Neuronal stem cell (in vitro differentiated cells): ENCODE measurements around the gene ALDH18A1.

ENCODE experiments used
- DNase-seq: peaks from one replicate; pipeline ENCODE4 v3.0.0-alpha.2; 2013; ENCODE audit warnings: low spot score
- H2AFZ ChIP-seq: one replicate; pipeline ENCODE4 v1.6.1; 2013; ENCODE audit warnings: mild to moderate bottlenecking, low read length, inconsistent platforms
- H2AK5ac ChIP-seq: 2 replicates; pipeline ENCODE4 v1.6.1; 2013; ENCODE audit warnings: low read depth, mild to moderate bottlenecking, inconsistent platforms, low read length, moderate library complexity, mixed read lengths
- H2BK120ac ChIP-seq: 2 replicates; pipeline ENCODE4 v1.6.1; 2013; ENCODE audit warnings: low read depth, mild to moderate bottlenecking, inconsistent platforms, low read length, moderate library complexity, mixed read lengths
- H2BK12ac ChIP-seq: one replicate; pipeline ENCODE4 v1.6.1; 2013; ENCODE audit warnings: low read length, inconsistent platforms
- H2BK15ac ChIP-seq: 2 replicates; pipeline ENCODE4 v1.6.1; 2013; ENCODE audit warnings: mild to moderate bottlenecking, low read length, inconsistent platforms, mixed read lengths
- H2BK5ac ChIP-seq: one replicate; pipeline ENCODE4 v1.6.1; 2013; ENCODE audit warnings: inconsistent platforms, mild to moderate bottlenecking, low read length, moderate library complexity
- H3K14ac ChIP-seq: one replicate; pipeline ENCODE4 v1.6.1; 2013; ENCODE audit warnings: low read length, inconsistent platforms
- H3K18ac ChIP-seq: 2 replicates; pipeline ENCODE4 v1.6.1; 2013; ENCODE audit warnings: low read length, inconsistent platforms
- H3K23ac ChIP-seq: 2 replicates; pipeline ENCODE4 v1.6.1; 2013; ENCODE audit warnings: low read depth, mild to moderate bottlenecking, mixed read lengths, low read length, inconsistent platforms; ENCODE audit not compliant: poor library complexity
- H3K27ac ChIP-seq: replicated peaks from 3 replicates; pipeline ENCODE4 v1.5.1; 2013; ENCODE audit warnings: low read length, inconsistent platforms
- H3K27me3 ChIP-seq, 3 experiments: 2 replicates each; pipeline ENCODE4 v1.6.1; 2013; ENCODE audit warnings: low read length in 3 of 3, mild to moderate bottlenecking in 2 of 3, inconsistent platforms in 1 of 3, low read depth in 1 of 3, mixed read lengths in 1 of 3, moderate library complexity in 1 of 3; ENCODE audit not compliant: control insufficient read depth in 3 of 3, insufficient read depth in 3 of 3
- H3K36me3 ChIP-seq, 2 donors: replicated peaks in 1 of 2; 2 replicates each; pipeline ENCODE4 v1.6.1; 2013; ENCODE audit warnings: low read length in 2 of 2; ENCODE audit not compliant: control insufficient read depth in 2 of 2, insufficient read depth in 2 of 2
- H3K4ac ChIP-seq: 2 replicates; pipeline ENCODE4 v1.6.1; 2013; ENCODE audit warnings: inconsistent platforms, mild to moderate bottlenecking, low read length, moderate library complexity
- H3K4me1 ChIP-seq, 2 donors: 1 replicate in 1 of 2; 2 replicates in 1 of 2; pipeline ENCODE4 v1.6.1; 2013; ENCODE audit warnings: low read length in 2 of 2, low read depth in 1 of 2; ENCODE audit not compliant: control insufficient read depth in 2 of 2, insufficient read depth in 1 of 2
- H3K4me2 ChIP-seq: one replicate; pipeline ENCODE4 v1.6.1; 2013; ENCODE audit warnings: mild to moderate bottlenecking, low read length, inconsistent platforms; ENCODE audit not compliant: insufficient read depth, poor library complexity, severe bottlenecking
- H3K4me3 ChIP-seq, 2 donors: 2 replicates each; pipeline ENCODE4 v1.5.1; 2013; ENCODE audit warnings: low read length in 2 of 2, mild to moderate bottlenecking in 2 of 2, inconsistent platforms in 1 of 2, moderate library complexity in 1 of 2
- H3K79me1 ChIP-seq: one replicate; pipeline ENCODE4 v1.6.1; 2013; ENCODE audit warnings: low read depth, mild to moderate bottlenecking, inconsistent platforms, low read length, moderate library complexity
- H3K9ac ChIP-seq: one replicate; pipeline ENCODE4 v1.6.1; 2013; ENCODE audit warnings: mild to moderate bottlenecking, low read depth, low read length, inconsistent platforms; ENCODE audit not compliant: poor library complexity
- H3K9me3 ChIP-seq, 2 donors: replicated peaks in 1 of 2; 2 replicates each; pipeline versions ENCODE3 to v1.6.1; 2013; ENCODE audit warnings: low read length in 2 of 2, mild to moderate bottlenecking in 2 of 2, inconsistent platforms in 1 of 2, low read depth in 1 of 2, mixed read lengths in 1 of 2, moderate library complexity in 1 of 2; ENCODE audit not compliant: control insufficient read depth in 2 of 2, insufficient read depth in 1 of 2
- H4K8ac ChIP-seq: one replicate; pipeline ENCODE4 v1.6.1; 2013; ENCODE audit warnings: low read depth, mild to moderate bottlenecking, inconsistent platforms, low read length, moderate library complexity
- H4K91ac ChIP-seq: one replicate; pipeline ENCODE4 v1.6.1; 2013; ENCODE audit warnings: low read length, low read depth, mild to moderate bottlenecking, inconsistent platforms; ENCODE audit not compliant: poor library complexity
- WGBS, 2 donors: extraction: QIAGEN DNeasy Blood & Tissue Kit; methylation state at CpG; one replicate each; pipeline ENCODE4 v1.1.7; 2013; ENCODE audit warnings: missing lambda C conversion rate in 2 of 2, mixed read lengths in 1 of 2; ENCODE audit not compliant: insufficient read length in 2 of 2, insufficient replicate concordance in 1 of 2; ENCODE audit errors: extremely low coverage in 2 of 2; 5-methylcytosine and 5-hydroxymethylcytosine counted together

ALDH18A1 gene

DNA sequence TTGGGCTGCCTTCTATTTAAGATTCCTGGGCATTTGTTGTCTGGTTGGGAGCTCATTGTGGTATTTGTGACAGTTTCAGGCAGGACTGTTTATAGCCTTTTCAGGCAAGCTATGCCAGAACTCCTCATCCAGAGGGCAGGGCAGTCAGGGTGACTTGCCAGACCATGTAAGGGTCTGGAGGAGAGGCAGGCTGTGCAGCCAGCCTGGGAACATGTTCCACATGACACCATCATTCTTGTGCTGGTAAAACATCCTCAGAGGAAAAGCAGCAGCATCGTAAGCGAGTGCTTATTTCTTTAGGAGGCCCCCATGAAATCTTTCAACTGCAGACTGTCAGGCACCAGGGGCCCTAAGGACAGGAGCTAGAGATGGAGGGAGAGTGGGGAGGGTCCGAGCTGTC is 51.3 kb downstream of the ALDH18A1 start:
- no peak overlapping the region for H2AFZ ChIP-seq
- no peak overlapping the region for H3K18ac ChIP-seq
- H2BK5ac ChIP-seq = no peak overlapping the region
- no peak overlapping the region for H3K4me2 ChIP-seq
- no peak overlapping the region for H3K27ac ChIP-seq
- no CpG with 5 or more reads among the region's 3 CpGs for WGBS, 2 donors
- H3K23ac ChIP-seq = no peak overlapping the region
- no peak overlapping the region for H2BK15ac ChIP-seq
- no peak overlapping the region for H4K91ac ChIP-seq
- H3K27me3 ChIP-seq = no peaks in the 10 kb centered on the region
- H2BK12ac ChIP-seq = no peak overlapping the region
- H3K4me3 ChIP-seq = no peak overlapping the region
- H2AK5ac ChIP-seq = no peak overlapping the region
- no peak for DNase-seq
- H3K79me1 ChIP-seq = no peaks in the 10 kb centered on the region
- no peak overlapping the region for H4K8ac ChIP-seq
- peak overlapping the region; percentile 67 for H3K9ac ChIP-seq
- no peaks in the 10 kb centered on the region for H3K9me3 ChIP-seq
- no peak overlapping the region for H3K4ac ChIP-seq
- H3K36me3 ChIP-seq = peaks cover 19 to 54% of the 10 kb centered on the region in 2 donors
- H3K14ac ChIP-seq = no peak overlapping the region
- peaks cover 0 to 10% of the 10 kb centered on the region in 2 donors for H3K4me1 ChIP-seq
- no peak overlapping the region for H2BK120ac ChIP-seq

DNA sequence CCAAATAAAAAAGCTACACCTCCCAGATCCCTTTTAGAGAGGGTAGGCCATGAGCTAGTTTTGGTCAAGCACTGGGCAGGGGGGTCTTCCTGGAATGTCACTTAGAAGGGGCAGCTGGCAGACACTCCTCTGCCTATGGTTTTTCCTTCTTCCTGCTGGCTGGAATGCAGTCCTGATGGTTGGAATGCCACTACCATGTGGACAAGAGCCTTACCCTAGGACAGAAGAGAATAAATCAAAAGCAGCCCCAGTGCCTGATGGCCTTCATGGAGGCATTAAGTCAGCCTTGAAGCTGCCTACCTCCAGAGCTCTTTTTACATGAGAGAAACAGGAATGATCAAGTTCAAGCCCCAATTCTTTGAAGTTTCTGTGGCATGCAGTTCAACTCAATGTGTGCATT is 51.9 kb downstream of the ALDH18A1 start:
- Histone ChIP-seq H2AFZ (no peak overlapping the region), H3K9me3 (no peaks in the 10 kb centered on the region), H4K8ac (no peak overlapping the region), H3K27ac (no peak overlapping the region), H2BK5ac (no peak overlapping the region), H4K91ac (no peak overlapping the region), H3K18ac (no peak overlapping the region), H3K4me1 (peaks cover 0 to 10% of the 10 kb centered on the region in 2 donors), H3K9ac (no peak overlapping the region), H2BK120ac (no peak overlapping the region), H3K4me2 (no peak overlapping the region), H3K4me3 (no peak overlapping the region), H3K14ac (no peak overlapping the region), H3K79me1 (no peaks in the 10 kb centered on the region), H3K27me3 (no peaks in the 10 kb centered on the region), H3K4ac (no peak overlapping the region), H2AK5ac (no peak overlapping the region), H2BK15ac (no peak overlapping the region), H2BK12ac (no peak overlapping the region), H3K36me3 (peaks cover 16 to 49% of the 10 kb centered on the region in 2 donors), H3K23ac (no peak overlapping the region)
- DNase-seq = no peak

DNA sequence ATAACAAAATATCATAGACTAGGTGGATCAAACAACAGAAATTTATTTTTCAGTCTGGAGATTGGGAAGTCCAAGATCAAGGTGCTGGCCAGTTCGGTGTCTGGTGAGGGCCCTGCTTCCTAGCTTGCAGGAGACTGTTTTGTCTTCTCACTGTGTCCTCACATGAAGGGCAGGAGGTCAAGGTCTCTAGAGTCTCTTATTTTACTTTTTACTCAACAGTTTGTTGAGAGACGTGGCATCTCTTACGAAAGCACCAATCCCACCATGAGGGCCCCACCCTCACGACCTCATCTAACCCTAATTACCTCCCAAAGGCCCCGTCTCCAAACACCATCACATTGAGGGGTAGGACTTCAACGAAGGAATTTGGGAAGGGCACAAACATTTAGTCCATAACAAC is 54.1 kb downstream of the ALDH18A1 start:
- no peak overlapping the region for H3K4me2 ChIP-seq
- no peak overlapping the region for H3K27ac ChIP-seq
- peaks cover 0 to 10% of the 10 kb centered on the region in 2 donors for H3K4me1 ChIP-seq
- no peak overlapping the region for H3K18ac ChIP-seq
- no peak overlapping the region for H3K23ac ChIP-seq
- no peak overlapping the region for H4K91ac ChIP-seq
- DNase-seq = no peak
- no peak overlapping the region for H3K9ac ChIP-seq
- H2BK12ac ChIP-seq = no peak overlapping the region
- no peak overlapping the region for H2BK120ac ChIP-seq
- H3K4ac ChIP-seq = no peak overlapping the region
- H2BK15ac ChIP-seq = no peak overlapping the region
- no peaks in the 10 kb centered on the region for H3K79me1 ChIP-seq
- no peak overlapping the region for H2AFZ ChIP-seq
- H3K36me3 ChIP-seq = peaks cover 6 to 28% of the 10 kb centered on the region in 2 donors
- H3K27me3 ChIP-seq = no peaks in the 10 kb centered on the region
- no peak overlapping the region for H3K4me3 ChIP-seq
- H3K9me3 ChIP-seq = no peaks in the 10 kb centered on the region
- H4K8ac ChIP-seq = no peak overlapping the region
- no peak overlapping the region for H2AK5ac ChIP-seq
- WGBS, 2 donors = no CpG with 5 or more reads among the region's 6 CpGs
- H3K14ac ChIP-seq = no peak overlapping the region
- no peak overlapping the region for H2BK5ac ChIP-seq

DNA sequence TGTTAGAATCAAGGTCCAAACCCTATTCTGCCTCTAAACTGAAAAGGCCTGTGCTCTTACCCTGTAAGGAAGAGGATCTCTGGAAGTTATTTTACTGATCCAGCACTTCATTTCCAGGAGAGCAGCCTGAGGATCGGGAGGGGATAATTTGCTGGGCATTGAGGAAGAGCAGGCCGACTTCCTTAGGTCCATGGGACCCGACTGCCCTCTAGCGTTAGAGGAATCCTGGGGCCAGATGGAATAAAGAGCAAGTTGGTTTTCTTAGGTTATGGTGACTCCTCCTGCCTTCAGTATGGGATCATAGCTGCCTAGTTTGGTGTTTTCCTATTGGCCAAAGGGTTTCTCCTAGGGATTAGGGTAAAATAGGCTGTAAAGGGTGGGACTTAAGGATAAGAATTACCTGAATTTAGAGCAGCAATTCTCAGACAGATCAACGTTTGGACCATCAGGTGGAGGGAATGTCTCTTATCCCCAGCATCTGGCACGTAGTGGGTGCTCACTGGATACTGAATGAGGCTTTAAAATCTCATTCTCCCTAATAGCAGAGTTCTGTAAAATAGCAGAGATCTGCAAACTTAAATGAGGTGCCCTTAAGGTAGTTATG is 55.3 kb downstream of the ALDH18A1 start:
- H3K27me3 ChIP-seq = no peaks in the 10 kb centered on the region
- H2BK12ac ChIP-seq = no peak overlapping the region
- H3K9me3 ChIP-seq = no peaks in the 10 kb centered on the region
- H2AK5ac ChIP-seq = no peak overlapping the region
- no peaks in the 10 kb centered on the region for H3K79me1 ChIP-seq
- H4K91ac ChIP-seq = no peak overlapping the region
- no peak overlapping the region for H3K18ac ChIP-seq
- H4K8ac ChIP-seq = no peak overlapping the region
- H2BK120ac ChIP-seq = no peak overlapping the region
- DNase-seq = peak; percentile 82
- H3K27ac ChIP-seq = no peak overlapping the region
- H2BK15ac ChIP-seq = no peak overlapping the region
- no peak overlapping the region for H3K4me2 ChIP-seq
- no peak overlapping the region for H3K4ac ChIP-seq
- H3K4me3 ChIP-seq = no peak overlapping the region
- no CpG with 5 or more reads among the region's 6 CpGs for WGBS, 2 donors
- H3K36me3 ChIP-seq = peaks cover 2 to 16% of the 10 kb centered on the region in 2 donors
- no peak overlapping the region for H3K14ac ChIP-seq
- H3K4me1 ChIP-seq = peaks cover 0 to 10% of the 10 kb centered on the region in 2 donors
- H2AFZ ChIP-seq = peak overlapping the region; percentile 69
- no peak overlapping the region for H3K9ac ChIP-seq
- H3K23ac ChIP-seq = no peak overlapping the region
- H2BK5ac ChIP-seq = no peak overlapping the region
